GM21786 (cell line): ENCODE measurements around the gene AFDN.

ENCODE experiments used
- ATAC-seq: cut with Tn5 transposase; IDR thresholded peaks from one replicate; pipeline ENCODE4 v1.9.1; 2021; ENCODE audit not compliant: unreplicated experiment

AFDN gene

DNA sequence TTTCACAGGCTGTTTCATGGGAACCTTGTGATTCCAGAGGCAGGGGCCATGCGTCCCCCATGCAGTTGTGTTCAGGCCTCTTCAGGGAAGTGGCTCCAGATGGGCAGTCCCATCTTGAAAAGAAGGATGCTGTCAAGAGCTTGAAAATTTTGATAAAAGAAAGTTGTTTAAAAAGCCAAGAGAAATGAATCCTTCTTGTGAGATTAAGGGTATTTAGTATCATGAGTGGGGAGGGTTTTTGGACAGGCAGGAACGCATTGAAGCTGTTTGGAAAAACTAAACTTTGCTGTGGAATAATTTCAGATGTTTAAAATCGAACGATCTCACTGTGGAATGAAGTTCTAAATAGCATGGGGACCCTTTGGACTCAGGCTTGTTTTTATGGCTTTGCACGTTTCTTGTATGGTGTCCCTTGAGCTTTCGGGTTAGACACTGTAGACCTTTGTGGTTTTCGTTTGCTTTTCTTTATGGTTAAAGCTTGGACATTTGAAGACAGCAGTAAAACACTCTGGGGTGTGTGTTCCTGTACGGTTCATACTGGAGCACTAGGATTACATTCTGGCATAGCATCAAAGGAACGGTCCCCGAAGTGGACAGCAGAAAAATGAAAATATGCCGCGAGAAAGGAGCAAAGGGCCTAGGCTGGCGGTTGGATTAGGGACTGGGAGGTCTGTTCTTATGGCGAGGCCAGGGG, 188.9 kb downstream of the AFDN start:
- ATAC-seq = no peak

DNA sequence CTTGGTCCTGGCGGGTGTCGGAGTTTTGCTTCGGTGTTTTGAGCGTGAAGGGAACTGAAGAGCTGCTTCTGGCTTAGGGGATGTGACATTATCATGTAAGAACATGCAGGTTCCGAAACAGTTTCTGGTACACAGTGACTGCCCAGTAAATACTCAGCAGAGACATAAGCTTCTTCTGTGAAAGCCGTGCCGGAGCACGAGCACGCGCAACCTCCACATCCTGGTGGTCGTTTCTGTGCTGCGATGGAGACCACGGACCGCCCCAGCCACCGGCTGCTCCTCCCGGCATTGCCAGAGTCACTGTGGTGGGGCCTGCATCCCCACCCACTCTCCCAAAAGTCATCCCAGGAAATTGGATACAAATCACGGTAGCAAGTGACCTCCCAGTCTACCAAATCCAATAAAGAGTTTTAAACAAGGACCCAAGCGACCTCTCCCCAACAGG, 189.5 kb downstream of the AFDN start:
- no peak for ATAC-seq

DNA sequence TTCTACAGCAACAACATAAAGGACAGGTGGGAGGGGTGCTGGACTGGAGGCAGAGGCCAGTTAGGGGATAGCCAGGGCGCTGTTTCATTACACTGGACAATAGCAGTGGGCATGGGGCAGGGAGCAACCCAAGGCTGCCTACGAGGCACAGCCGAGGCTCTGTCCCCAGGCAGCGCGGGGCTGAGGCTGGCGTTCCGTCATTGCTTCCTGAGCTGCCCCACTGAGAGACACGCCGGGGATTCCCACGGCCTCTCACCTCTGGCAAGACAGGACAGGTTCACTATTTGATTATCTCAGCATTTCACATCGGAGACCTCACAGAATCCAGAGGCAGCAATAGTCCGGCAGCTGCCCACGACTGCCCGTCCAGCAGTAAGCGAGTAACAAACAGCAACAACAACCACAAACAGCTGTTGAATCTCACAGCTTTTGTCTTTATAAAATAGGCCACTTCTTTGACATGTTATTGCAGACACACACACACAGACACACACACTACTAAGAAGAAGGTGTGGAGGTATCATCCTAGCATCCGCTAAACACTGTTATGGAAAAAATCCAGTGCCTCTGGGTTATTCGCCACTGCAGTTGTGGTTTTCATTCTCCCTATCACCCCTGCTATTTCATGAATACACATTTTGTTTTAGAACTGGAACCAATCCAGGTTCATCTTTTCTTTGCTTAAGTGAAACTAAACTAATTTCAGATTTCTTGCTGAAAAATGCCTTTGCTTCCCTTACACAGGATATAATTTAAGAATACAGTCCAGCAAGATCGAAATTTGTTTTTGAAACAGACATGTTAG, 190.2 kb downstream of the AFDN start:
- ATAC-seq = no peak

DNA sequence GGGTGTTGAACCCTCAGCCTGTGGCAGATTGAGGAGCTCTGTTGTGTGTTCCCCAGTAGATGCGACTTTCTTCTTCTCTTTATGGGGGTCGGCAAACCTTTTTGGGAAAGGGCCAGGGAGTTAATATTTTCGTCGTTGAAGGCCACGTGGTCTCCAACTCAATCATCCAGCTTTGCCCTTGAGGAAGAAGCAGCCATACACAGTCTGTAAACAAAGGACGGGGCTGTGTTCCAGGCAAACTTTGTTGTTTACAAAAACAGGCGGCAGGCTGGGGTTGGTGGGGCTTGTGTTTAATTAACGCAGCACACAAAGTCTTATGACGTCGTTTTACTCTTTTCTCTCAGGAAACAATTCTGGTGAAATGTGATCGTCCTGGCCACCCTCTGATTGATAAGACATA, 190.9 kb downstream of the AFDN start:
- no peak for ATAC-seq

DNA sequence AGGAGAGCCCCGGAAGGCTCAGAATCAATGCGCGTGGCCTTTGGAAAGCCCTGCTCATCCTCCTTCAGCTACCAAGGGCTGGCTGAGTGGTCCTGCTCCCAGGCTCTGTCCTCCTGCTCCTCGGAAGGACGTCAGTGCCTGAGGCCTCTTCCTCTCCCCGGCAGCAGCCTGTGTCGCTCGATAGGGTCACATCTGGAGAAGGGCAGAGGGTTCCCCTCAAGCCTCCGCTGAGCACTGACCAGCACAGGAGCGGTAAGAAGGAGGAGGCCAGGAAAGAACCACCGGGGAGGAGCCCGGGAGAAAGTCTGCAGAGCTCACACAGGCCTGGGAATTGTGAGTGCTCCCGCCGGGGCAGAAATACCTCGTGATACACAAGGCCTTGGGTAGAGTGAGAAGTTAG, 192.0 kb downstream of the AFDN start:
- ATAC-seq = no peak

DNA sequence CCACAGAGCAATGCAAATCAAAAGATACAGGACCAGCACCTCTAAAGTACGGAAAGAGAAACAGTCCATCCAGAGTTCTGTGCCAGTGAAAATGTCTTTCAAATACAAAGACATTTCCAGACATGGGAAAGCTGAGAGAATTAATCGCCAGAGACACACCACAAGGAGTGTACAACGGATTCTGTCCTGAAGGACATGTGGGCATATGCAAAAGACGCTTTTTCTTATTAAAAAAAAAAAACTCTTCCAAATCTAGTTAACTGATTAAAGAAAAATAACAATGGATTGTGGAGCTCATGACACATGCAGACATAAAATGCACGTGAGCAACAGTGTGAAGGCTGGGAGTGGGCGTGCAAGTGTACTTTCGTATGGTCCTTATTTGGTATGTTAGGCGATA, 193.5 kb downstream of the AFDN start:
- ATAC-seq = no peak

DNA sequence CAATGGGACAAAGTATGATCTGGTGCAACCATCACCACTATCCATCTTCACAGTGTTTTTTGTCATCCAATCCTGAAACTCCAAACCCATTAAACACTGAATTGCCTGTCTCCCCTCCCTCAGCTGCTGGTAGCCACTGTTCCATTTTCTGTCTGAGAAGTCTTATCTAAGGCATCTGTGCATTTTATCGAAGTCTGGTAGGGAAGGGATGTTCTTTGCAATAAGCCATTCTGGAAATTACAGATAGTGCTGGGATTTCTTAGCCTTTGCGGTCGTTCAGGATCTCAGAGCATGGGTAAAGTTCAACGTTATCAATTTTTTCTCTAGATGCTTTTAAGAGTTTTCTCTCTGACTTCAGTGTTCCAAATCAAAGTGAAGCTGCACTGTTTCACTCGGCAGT, 194.9 kb downstream of the AFDN start:
- ATAC-seq = no peak
